Activated CD4-positive, alpha-beta memory T cell treated with anti-CD3 and anti-CD28 coated beads, Interleukin-2, amount 10 ng/mL, durations not matched to agents 7 days and 5 days (primary cell): ENCODE measurements around the gene ANP32A. TPM values are rescaled to one million over a fixed set of nuclear protein-coding genes. Genes with fewer than 3 reads are reported as not detected.

Source experiments
- CTCF ChIA-PET: fragments of 350-600 bp; sonication (Branson Sonifier 250); formaldehyde crosslinking; loops from one replicate; lab custom pipeline; 2021; ENCODE audit warnings: antibody characterized with exemption, inconsistent platforms; lab: Charles Lee
- POLR2A ChIA-PET: fragments of 350-600 bp; sonication (Branson Sonifier 250); formaldehyde crosslinking; loops from one replicate; lab custom pipeline; 2021; ENCODE audit warnings: antibody characterized with exemption; lab: Charles Lee
- DNase-seq: peaks from one replicate; pipeline ENCODE4 v3.0.0-alpha.2; 2020
- H3K27ac Mint-ChIP-seq: one replicate; pipeline ENCODE4 v1.8.0; 2021; ENCODE audit warnings: mild to moderate bottlenecking, mixed read lengths
- H3K27me3 Mint-ChIP-seq: one replicate; pipeline ENCODE4 v1.8.0; 2021; ENCODE audit warnings: mixed read lengths
- H3K36me3 Mint-ChIP-seq: one replicate; pipeline ENCODE4 v1.8.0; 2021; ENCODE audit warnings: low read depth, mixed read lengths
- H3K4me1 Mint-ChIP-seq: one replicate; pipeline ENCODE4 v1.8.0; 2021; ENCODE audit warnings: mixed read lengths
- H3K4me3 Mint-ChIP-seq: one replicate; pipeline ENCODE4 v1.8.0; 2021; ENCODE audit warnings: mild to moderate bottlenecking, mixed read lengths
- H3K9me3 Mint-ChIP-seq: one replicate; pipeline ENCODE4 v1.8.0; 2021; ENCODE audit warnings: mixed read lengths
- total RNA-seq, 2 experiments: library from RNA; stranded (reverse); gene quantifications; one replicate each; pipeline ENCODE4 v1.2.3, GENCODE V29; 2021

ANP32A gene
- total RNA-seq, 2 experiments from 2014 or later: 190 to 194 TPM

DNA sequence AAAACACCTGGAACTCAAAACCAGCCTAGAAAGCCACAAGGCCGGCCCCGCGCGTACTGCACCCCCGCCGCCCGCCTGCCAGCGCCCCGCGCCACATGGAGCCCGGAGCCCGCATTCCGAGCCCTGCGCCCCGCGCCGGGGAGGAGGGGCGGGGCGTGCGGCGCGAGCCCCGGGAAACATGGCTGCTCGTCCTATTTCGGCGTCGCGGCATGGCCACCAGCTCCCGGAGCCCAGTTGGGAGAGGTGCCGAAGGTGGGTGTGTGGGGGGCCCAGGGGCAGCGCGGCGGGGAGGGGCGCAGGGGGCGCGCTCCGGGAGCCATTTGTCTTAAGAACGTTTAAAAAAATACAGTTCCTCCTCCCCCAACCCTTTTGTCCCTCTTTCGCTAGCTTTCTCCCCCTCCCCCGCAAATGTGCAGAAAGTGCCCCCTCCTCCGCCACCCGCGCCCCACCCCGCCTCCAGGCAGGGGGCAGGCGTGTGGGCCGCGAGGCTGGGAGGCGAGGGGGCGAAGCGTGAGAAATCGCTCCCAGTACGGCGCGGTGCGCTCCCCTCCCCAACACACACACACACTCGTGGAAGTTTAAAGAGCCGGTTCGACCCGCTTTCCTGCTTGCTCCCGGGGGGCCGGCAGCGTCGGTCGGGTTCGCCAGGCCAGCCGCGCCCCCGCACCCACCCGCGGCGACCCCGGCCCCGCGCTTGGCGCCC is 2.5 kb downstream of the ANP32A start:
- H3K9me3 Mint-ChIP-seq: no peaks in the 10 kb centered on the region
- H3K36me3 Mint-ChIP-seq: peaks cover 31% of the 10 kb centered on the region
- H3K27ac Mint-ChIP-seq: peak overlapping the region; percentile 64
- ChIA-PET CTCF (interaction anchor here (1.1 to 2.1 kb wide), 2 partner anchors 11 to 23 kb away, joined by 4 to 10 read pairs; no protein-coding TSS in a partner anchor), POLR2A (interaction anchor here (0.8 to 4.3 kb wide), 8 partner anchors 10 to 541 kb away, joined by 4 to 97 read pairs (median 9); partner anchors contain the start of gene FEM1B)
- DNase-seq: peak; percentile 69
- H3K4me1 Mint-ChIP-seq: peaks cover 47% of the 10 kb centered on the region
- H3K27me3 Mint-ChIP-seq: peaks cover 3% of the 10 kb centered on the region
- peak overlapping the region; percentile 89 for H3K4me3 Mint-ChIP-seq

DNA sequence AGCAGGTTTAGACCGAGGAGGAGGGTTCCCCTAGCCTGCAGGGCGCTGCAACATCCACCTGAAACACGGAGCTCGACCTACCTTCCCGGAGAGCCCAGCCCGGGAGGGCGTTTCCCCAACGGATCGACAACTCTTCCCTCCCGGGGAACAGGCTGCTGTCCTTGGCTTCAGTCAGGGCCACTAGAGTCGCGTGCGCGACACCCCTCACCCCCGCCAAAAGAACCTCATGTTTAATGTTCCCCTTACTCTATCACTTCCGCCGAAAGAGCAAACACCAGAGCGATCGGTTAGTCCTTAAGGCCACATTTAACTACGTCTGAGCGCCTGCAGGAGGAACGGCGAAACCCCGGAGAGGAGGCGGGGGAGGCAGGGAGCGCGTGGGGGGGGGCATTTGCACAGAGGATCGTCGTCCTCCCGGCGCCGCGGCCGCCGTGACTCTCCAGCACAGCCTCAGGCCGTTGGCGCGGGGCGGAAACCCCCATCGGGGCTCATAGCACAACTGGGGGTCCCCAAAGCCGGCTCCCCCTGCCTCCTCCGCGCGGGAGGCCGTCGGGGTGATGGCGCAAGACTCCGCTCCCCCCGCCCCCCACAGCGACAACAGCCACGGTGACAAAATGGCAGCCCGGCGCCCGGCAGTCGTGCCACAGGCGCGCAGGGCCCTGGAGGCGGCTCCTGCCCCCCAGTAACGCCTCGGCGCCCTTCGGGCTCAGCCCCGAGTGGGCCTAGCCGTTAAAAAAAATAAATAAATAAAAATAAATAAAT is 3.2 kb downstream of the ANP32A start:
- Mint-ChIP-seq H3K9me3 (no peaks in the 10 kb centered on the region), H3K36me3 (peaks cover 33% of the 10 kb centered on the region), H3K4me1 (peaks cover 49% of the 10 kb centered on the region), H3K4me3 (peak overlapping the region; percentile 91), H3K27ac (peak overlapping the region; percentile 97), H3K27me3 (no peaks in the 10 kb centered on the region)
- ChIA-PET CTCF (interaction anchor here (1.5 to 2.7 kb wide), 4 partner anchors 11 to 58 kb away, joined by 5 to 10 read pairs (median 8); no protein-coding TSS in a partner anchor), POLR2A (interaction anchor here (0.6 to 4.3 kb wide), 16 partner anchors 9 to 763 kb away, joined by 3 to 97 read pairs (median 4); partner anchors contain the start of genes FEM1B, PIAS1 and RPLP1)
- peak; percentile 72 for DNase-seq

DNA sequence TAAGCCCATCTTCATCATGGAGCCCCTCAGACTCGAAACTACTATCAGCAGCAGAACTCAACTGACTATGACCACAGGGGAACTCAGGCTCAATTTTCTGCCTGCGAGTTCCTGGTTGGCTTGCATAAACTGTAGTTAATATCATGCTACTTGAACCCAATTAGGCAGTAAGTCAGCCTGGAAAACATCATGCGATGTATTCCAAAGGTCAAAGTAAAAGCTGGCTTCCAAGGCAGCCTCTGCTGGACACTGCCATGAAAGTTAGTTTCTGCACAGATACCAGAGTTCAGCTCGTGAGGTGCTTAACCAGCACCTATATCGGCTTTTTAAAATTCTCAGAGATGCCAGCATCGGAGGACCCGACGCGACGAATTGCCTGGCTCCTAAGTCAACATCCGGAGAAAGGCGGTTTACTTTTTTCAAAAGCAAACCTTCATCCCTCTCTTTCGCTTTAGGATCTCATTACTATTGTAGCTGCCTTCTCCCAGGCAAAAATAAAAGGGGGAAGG is 3.8 kb downstream of the ANP32A start:
- H3K4me3 Mint-ChIP-seq: peak overlapping the region; percentile 91
- ChIA-PET POLR2A (interaction anchor here (0.6 to 4.3 kb wide), 12 partner anchors 9 to 763 kb away, joined by 3 to 97 read pairs (median 4); partner anchors contain the start of genes FEM1B, PIAS1 and RPLP1), CTCF (interaction anchor here (1.0 to 2.7 kb wide), 5 partner anchors 12 to 59 kb away, joined by 4 to 10 read pairs (median 6); no protein-coding TSS in a partner anchor)
- H3K4me1 Mint-ChIP-seq: peaks cover 50% of the 10 kb centered on the region
- H3K27ac Mint-ChIP-seq: peak overlapping the region; percentile 97
- DNase-seq: peak; percentile 32
- H3K36me3 Mint-ChIP-seq: peaks cover 39% of the 10 kb centered on the region
- no peaks in the 10 kb centered on the region for H3K27me3 Mint-ChIP-seq
- no peaks in the 10 kb centered on the region for H3K9me3 Mint-ChIP-seq

DNA sequence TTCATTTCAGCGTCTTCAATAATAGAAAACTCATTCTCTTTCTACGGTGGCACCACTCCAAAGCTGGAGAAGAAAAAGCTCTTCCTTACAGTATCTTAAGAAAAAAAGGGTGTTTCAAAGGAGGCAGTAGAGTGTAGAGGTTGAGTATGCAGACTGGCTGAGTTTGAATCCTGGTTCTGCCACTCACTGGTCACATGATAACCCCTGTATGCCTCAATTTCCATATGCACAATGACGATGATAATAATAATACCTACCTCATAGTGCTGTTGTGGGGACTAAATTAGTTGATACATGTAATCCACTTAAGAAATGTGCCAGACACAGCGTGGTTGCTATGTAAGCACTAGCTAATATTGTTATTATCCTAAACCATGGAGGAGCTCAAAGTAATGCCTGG is 4.5 kb downstream of the ANP32A start:
- Mint-ChIP-seq H3K27me3 (no peaks in the 10 kb centered on the region), H3K9me3 (no peaks in the 10 kb centered on the region), H3K36me3 (peaks cover 39% of the 10 kb centered on the region), H3K27ac (peak overlapping the region; percentile 97), H3K4me3 (peak overlapping the region; percentile 91), H3K4me1 (peaks cover 53% of the 10 kb centered on the region)
- no peak for DNase-seq
- ChIA-PET CTCF (interaction anchor here (1.0 to 2.7 kb wide), 5 partner anchors 13 to 60 kb away, joined by 4 to 10 read pairs (median 6); no protein-coding TSS in a partner anchor), POLR2A (interaction anchor here (0.9 to 4.3 kb wide), 8 partner anchors 8 to 40 kb away, joined by 3 to 97 read pairs (median 4); no protein-coding TSS in a partner anchor)

DNA sequence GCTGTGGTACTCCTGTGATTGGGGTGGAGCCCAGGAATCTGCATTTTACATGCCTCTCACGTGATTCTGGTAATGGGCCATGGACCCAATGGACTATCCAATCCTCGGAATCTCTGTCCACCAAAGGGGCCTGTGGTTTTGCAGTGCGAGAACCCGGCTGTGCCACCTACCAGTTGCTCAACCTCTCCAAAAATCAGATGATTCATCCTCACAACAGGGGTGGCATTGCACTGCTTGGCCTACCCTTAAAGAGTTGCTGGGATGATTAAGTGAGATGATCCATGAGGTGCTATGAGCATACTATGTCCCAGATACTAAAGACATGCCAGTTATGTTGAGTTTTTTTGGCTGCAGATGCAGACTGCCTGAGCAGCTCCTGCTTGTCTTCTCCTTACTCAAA is 5.1 kb downstream of the ANP32A start:
- ChIA-PET CTCF (interaction anchor here (1.6 to 2.7 kb wide), 3 partner anchors 13 to 21 kb away, joined by 4 to 10 read pairs (median 6); no protein-coding TSS in a partner anchor), POLR2A (interaction anchor here (0.9 to 4.3 kb wide), 6 partner anchors 7 to 34 kb away, joined by 3 to 97 read pairs (median 9); no protein-coding TSS in a partner anchor)
- Mint-ChIP-seq H3K36me3 (peaks cover 37% of the 10 kb centered on the region), H3K27ac (no peak overlapping the region), H3K4me3 (peak overlapping the region; percentile 23), H3K4me1 (peaks cover 57% of the 10 kb centered on the region), H3K27me3 (no peaks in the 10 kb centered on the region), H3K9me3 (no peaks in the 10 kb centered on the region)
- DNase-seq: no peak

DNA sequence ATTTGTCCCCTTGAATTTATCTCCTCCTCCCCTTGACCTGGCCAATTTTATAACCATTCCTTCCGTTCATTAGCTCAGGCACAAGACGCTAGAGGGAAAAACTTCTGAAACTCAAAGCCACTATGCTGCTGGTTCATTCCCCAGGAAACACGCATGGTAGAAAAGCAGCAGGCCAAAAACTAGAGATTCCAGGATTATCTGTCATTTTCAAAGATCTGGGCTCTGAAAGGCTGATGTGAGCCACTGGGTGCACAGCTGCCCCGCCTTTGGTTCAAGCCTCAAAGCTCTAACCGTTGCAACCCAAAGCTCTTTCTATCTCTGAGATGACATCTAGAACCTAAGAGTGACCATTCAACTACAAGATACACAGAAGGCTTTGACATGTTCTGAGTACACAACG is 6.1 kb downstream of the ANP32A start:
- no peak for DNase-seq
- H3K4me1 Mint-ChIP-seq: peaks cover 67% of the 10 kb centered on the region
- peaks cover 38% of the 10 kb centered on the region for H3K36me3 Mint-ChIP-seq
- H3K27ac Mint-ChIP-seq: no peak overlapping the region
- ChIA-PET CTCF (interaction anchor here (1.6 kb wide), 1 partner anchor 20 kb away, joined by 4 read pairs; no protein-coding TSS in a partner anchor), POLR2A (interaction anchor here (1.2 kb wide), 2 partner anchors 19 to 23 kb away, joined by 3 to 4 read pairs; no protein-coding TSS in a partner anchor)
- H3K9me3 Mint-ChIP-seq: no peaks in the 10 kb centered on the region
- no peaks in the 10 kb centered on the region for H3K27me3 Mint-ChIP-seq
- H3K4me3 Mint-ChIP-seq: no peak overlapping the region

DNA sequence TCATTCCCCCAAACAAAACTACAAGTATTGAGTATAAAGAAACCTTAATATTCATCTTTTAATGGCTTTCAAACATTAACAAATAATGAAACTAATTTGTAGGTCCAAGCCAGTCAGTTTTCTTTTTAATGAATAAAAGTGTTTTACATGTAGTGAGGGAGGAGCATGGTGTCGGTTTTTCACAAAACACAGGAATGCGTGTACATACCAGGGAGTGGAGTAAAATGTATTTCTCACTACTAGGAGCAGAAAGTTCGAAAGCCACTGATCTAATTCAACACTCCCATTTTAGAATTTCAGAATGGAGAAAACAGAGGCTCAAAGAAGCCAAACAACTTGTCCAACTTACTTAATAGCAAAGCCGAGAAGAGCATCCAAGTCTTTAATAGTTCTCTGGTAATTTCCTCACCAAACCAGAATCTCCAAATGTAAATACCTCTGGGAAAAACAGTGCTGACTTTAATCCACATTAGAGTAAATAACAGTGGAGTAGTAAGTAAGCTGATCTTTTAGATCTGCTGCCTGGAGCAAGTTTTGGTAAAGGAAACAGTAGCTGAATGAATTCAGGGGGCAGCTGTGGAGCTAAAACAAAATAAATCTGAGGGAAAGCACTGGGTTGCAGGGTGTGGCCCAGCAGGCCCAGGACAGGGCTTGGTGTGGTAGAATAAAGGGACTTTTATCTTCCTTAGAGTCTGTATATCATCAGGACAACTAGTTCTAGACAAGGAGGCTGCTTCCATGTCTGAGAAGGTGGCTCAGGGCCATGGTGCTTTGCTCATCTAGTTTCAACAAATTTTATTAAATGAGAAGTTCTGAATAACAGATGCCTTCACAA is 7.9 kb downstream of the ANP32A start:
- Mint-ChIP-seq H3K4me3 (no peak overlapping the region), H3K27ac (no peak overlapping the region), H3K36me3 (peaks cover 46% of the 10 kb centered on the region), H3K4me1 (peaks cover 80% of the 10 kb centered on the region), H3K9me3 (no peaks in the 10 kb centered on the region), H3K27me3 (no peaks in the 10 kb centered on the region)
- CTCF ChIA-PET: interaction anchor here (1.1 to 1.4 kb wide), 4 partner anchors 14 to 63 kb away, joined by 3 to 7 read pairs (median 5); no protein-coding TSS in a partner anchor
- DNase-seq: no peak
- POLR2A ChIA-PET: interaction anchor here (1.6 to 1.7 kb wide), 2 partner anchors 17 kb away, joined by 4 to 5 read pairs; no protein-coding TSS in a partner anchor

DNA sequence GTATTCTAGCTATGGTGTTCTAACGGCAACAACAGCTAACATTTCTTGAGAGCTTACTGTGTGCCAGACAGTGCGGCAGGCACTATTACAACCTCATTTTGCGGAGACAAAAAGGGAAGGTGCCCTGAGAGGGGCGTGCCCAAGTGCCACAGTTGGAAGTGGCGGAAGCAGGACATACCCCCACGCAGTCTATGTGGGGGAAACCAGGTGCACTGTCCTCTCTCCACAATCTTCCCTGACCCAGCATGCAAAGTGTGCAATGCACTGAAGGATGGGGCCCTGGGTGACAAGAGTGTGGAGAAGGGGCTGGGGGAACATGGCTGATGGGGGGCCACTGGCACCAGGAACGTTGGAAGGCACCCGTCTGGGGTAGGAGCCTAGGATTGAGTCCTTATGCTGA is 8.6 kb downstream of the ANP32A start:
- H3K9me3 Mint-ChIP-seq: no peaks in the 10 kb centered on the region
- no peak overlapping the region for H3K4me3 Mint-ChIP-seq
- H3K27me3 Mint-ChIP-seq: no peaks in the 10 kb centered on the region
- ChIA-PET POLR2A (interaction anchor here (0.9 to 1.7 kb wide), 2 partner anchors 14 to 16 kb away, joined by 3 to 4 read pairs; no protein-coding TSS in a partner anchor), CTCF (no interaction called here)
- no peak overlapping the region for H3K27ac Mint-ChIP-seq
- peaks cover 78% of the 10 kb centered on the region for H3K4me1 Mint-ChIP-seq
- DNase-seq: no peak
- H3K36me3 Mint-ChIP-seq: peaks cover 43% of the 10 kb centered on the region

DNA sequence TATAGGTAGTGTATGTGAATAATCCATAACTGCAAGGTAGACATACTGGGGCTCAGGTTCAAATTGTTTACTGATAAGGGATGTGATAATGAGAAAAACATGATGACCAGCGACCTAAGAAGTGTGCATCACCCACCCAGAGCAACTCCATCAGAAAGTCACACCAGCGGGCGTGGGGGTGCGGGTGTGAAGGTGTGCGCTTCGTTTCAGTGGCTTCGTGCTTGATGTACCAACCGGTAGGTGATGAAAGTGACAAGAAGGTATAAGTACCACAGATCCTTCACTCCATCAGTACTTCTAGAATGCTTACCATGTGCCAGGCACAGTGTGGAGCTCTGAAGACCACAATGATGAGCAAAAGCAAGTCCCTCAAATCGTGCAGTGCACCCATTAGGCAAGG is 11.2 kb downstream of the ANP32A start:
- Mint-ChIP-seq H3K27me3 (no peaks in the 10 kb centered on the region), H3K27ac (no peak overlapping the region), H3K36me3 (peaks cover 39% of the 10 kb centered on the region), H3K4me3 (no peak overlapping the region), H3K4me1 (peaks cover 63% of the 10 kb centered on the region), H3K9me3 (no peaks in the 10 kb centered on the region)
- CTCF ChIA-PET: no interaction called here
- DNase-seq: no peak
- POLR2A ChIA-PET: interaction anchor here (1.2 to 4.2 kb wide), 2 partner anchors 7 to 11 kb away, joined by 3 to 14 read pairs; no protein-coding TSS in a partner anchor

DNA sequence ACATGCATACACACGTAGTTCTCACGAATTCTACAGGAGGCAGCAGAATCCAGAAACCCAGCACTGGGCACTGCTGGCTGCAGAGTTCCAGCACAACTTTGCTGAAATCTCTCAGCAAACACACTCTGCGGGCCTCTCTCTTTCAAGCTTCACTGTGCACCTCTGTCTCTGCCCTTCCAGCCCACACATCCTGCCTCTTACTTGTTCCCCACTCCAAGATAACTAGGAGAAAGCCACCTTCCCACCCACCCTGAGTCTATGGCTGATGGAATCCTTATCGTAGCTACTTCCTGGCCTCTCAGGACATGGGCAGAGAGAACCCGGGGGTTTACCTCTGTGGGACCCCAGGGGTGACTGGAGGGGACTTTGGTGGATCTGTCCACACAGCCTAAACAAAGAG is 11.9 kb downstream of the ANP32A start:
- no peak for DNase-seq
- Mint-ChIP-seq H3K4me3 (no peak overlapping the region), H3K4me1 (peaks cover 62% of the 10 kb centered on the region), H3K27me3 (no peaks in the 10 kb centered on the region), H3K36me3 (peaks cover 38% of the 10 kb centered on the region), H3K27ac (peak overlapping the region; percentile 11), H3K9me3 (no peaks in the 10 kb centered on the region)
- ChIA-PET POLR2A (interaction anchor here (1.2 to 4.2 kb wide), 3 partner anchors 8 to 14 kb away, joined by 3 to 14 read pairs (median 10); no protein-coding TSS in a partner anchor), CTCF (no interaction called here)

DNA sequence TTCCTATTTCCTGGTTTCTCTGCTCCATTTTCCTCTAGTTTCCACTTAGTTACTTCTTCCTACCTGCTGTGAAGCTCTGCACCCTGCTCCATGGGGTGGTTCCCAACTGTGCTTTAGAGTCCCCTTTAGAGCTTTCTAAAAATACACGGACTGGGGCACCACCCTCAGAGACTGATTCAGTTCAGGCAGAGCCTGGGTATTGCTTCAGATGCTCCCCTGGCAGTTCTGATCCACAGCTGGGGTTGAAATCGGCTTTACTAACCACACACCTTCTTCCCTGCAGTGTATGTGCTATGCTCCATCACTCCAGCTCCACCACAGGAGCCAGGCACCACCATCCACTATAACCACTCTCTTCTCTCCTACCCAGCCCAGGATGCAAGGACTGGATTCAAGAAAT is 12.6 kb downstream of the ANP32A start:
- H3K36me3 Mint-ChIP-seq: peaks cover 38% of the 10 kb centered on the region
- ChIA-PET POLR2A (interaction anchor here (1.6 to 4.2 kb wide), 3 partner anchors 9 to 13 kb away, joined by 9 to 14 read pairs (median 10); no protein-coding TSS in a partner anchor), CTCF (no interaction called here)
- H3K27me3 Mint-ChIP-seq: no peaks in the 10 kb centered on the region
- DNase-seq: no peak
- no peak overlapping the region for H3K4me3 Mint-ChIP-seq
- no peaks in the 10 kb centered on the region for H3K9me3 Mint-ChIP-seq
- H3K4me1 Mint-ChIP-seq: peaks cover 59% of the 10 kb centered on the region
- H3K27ac Mint-ChIP-seq: no peak overlapping the region
